GM18870 (cell line): ENCODE measurements around the gene GARRE1.
"Not testable (repeated sequence)": the region's sequence is repeated elsewhere in the genome, so short reads cannot be mapped to it uniquely, and the experiment has no call there.

ENCODE experiments used
- ATAC-seq: cut with Tn5 transposase; IDR thresholded peaks from one replicate; pipeline ENCODE4 v1.9.1; 2021; ENCODE audit warnings: moderate library complexity; ENCODE audit not compliant: unreplicated experiment

The GARRE1 gene

DNA sequence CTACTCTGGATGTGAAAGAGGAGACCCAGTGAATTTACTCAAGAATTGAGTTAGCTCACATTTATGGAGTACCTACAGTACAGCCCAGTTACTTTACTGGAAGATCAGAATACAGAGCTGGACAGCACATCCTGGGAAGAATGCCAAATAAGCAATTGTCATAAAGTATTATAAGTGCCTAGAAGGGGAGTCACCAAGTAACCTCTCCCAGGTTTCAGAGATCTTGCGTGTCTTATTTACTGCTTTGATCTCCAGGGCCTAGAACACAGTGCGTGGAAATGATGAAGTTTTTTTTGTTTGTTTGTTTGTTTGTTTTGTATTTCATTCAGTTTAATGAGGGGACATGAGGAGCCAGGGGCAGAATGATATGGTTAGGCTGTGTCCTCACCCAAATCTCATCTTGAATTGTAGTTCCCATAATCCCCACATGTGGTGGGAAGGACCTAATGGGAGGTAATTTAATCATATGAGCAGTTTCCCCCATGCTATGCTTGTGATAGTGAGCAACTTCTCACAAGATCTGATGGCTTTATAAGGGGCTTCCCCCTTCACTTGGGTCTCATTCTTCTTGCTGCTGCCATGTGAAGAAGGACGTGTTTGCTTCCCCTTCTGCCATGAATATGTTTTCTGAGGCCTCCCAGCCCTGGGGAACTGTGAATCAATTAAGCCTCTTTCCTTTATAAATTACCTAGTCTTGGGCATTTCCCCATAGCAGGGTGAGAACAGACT is 5.2 kb downstream of the GARRE1 start:
- no peak for ATAC-seq

DNA sequence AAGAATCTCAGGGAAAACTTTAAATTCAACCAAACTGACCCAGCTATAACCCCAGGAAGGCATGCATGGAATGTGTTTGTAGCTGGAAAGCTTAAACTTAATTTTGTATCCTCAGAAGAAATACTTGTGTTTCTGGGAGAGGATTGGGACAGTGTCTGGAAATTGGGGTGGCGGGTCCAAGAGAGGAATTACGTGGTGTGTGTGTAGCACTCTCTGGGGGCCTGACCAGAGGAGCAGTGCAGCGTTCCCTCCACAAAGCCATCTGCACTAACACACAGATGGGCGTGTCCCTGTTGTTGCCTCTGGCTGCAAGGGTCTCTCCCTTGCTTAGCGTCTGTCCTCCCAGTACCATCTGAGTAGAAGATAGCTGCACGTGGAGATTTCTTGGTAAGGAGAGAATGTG is 6.4 kb downstream of the GARRE1 start:
- no peak for ATAC-seq

DNA sequence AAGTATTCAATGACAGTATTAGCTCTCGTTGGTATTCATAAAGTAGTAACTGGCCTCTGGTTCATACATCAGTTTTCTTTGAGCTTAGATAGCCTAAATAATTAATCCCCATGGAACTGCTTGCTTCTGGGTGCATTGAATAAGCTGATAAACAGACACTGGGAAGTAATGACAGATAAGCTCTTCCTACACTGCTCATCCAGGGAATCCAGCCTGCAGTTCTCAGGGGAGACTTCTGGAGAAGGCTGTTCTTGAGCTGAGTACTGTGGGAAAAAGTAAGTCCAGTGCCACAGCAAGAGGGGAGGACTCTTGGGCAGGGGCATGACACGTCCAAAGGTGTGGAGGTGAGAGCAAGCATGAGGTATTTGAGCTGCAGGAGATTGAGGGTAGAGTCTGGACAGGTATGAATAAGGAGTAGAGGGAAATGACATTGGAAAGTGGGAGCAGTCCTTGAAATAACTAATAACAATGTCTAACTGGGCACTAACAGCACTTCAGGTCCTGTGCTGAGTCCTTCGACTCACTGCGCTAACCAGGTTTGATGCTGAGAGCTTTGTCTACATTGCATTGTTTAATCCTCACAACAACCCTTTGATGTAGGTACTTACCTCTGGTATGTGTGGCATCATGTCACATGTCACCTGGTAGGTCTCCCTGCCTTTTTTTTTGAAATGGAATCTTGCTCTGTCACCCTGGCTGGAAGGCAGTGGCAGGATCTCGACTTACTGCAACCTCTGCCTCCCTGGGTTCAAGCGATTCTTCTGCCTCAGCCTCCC is 7.2 kb downstream of the GARRE1 start:
- no peak for ATAC-seq

GRCh38 chr19:34263745-34264237 is 9.4 kb downstream of the GARRE1 start:
- ATAC-seq = no peak

- no peak for ATAC-seq
These were observed 10.9 kb downstream of the GARRE1 start for GRCh38 chr19:34265221-34265650.

- ATAC-seq = no peak
These were observed 14.7 kb downstream of the GARRE1 start for GRCh38 chr19:34269081-34269480.

GRCh38 chr19:34269489-34269888 is 15.1 kb downstream of the GARRE1 start:
- ATAC-seq = no peak

DNA sequence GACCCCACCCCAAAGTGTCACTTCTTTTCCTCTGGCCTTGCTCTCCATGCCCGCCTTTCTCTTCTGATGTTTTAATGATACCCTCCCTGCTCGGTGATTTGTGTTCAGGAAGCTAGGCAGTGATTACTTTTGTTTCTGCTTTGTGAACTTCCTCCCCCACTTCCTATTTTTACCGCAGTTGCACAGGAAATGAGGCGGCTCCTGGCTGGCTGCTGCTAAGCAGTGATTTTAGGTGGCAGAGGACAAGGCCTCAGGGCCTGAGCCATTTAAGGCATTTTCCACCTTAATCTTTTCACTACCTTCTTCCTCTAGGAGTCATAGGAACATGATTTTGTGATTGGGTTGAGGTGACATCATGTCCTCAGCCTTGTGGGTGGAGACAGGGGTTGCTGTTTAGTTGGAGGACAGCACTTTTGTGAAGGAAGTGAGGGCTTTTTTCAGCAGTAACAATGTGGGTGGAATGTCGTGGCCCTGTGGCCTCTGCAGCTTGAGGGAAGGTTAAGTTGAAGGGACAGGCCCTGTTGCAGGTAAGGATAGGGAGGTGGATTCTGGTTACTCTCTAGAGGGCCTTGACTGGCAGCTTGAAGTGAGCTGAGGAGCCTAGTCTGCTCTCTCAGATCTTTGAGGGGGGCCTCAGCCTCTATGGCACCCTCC is 15.7 kb downstream of the GARRE1 start:
- ATAC-seq = peak; percentile 54

DNA sequence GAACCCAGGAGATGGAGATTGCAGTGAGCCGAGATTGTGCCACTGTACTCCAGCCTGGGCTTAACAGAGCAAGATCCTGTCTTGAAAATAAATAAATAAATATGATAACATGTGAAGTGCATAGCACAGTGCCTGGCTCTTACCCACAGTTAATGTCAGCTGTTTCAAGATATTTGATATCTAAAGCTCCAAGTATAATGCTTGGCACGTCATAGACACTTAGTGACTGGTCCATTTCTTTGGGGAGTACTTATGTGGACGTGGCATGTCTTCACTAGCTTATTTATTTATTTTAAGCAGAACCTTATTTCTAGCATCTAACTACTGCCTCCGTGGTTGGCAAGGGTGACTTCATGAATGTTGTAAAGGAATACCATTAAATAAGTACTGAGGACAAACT is 18.8 kb downstream of the GARRE1 start:
- no peak for ATAC-seq

DNA sequence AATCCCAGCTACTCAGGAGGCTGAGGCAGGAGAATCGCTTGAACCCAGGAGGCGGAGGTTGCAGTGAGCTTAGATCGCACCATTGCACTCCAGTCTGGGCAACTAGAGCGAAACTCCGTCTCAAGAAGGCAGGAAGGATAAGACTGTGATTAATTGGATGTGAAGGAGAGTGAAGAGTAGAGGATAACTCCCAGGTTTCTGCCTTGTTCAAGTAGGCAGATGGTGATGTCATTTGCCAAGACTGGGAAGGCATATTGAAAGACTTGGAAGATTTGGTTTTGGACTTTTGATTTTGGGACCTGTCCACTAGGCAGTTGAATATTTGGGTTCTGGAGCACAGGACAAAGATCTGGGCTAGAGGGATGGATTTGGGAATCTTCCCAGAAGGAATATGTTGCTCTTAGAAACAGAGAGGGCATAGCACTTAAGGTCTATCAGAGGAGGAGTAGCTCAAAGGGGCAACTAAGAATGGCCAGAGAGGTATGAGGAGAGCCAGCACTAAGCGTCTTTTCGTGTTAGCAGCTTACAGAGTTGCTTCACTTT is 20.0 kb downstream of the GARRE1 start:
- ATAC-seq = no peak

GRCh38 chr19:34274827-34275625 is 20.7 kb downstream of the GARRE1 start:
- no peak for ATAC-seq

DNA sequence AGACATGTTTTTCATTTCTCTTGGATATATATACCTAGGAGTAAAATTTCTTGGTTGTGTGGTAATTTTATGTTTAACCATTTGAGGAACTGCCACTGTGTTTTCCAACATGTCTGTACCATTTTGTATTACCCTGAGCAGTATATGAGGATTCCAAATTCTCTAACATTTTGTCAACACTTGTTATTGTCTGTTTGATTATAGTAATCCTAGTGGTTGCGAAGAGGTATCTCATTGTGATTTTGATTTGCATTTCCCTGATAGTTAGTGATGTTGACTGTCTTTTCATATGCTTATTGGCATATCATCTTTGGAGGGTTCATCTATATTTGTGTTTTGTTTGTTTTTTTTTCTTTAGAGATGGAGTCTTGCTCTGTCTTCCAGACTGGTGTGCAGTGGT is 21.4 kb downstream of the GARRE1 start:
- no peak for ATAC-seq

DNA sequence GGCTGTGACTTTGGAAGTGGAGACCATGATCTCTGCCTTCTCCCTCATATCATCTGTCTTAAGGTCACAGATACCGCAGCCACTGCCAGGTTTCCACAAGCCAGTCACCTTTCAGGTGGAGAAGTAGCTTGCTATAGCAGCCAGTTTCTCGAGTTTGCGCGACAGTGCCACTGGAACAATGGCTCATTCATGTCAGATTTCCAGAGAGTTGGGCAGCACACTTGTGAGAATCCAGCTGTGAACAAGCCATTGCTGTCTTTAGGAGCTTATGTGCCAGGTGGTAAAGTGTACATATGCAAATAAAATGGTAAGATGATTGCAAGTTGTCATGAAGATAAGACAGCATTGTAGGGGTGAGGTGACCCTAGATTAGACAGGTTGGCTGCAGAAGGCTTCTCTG is 22.3 kb downstream of the GARRE1 start:
- ATAC-seq = no peak

- no peak for ATAC-seq
These were observed 22.9 kb downstream of the GARRE1 start for GRCh38 chr19:34277244-34277643.

GRCh38 chr19:34278783-34279182 is 24.4 kb downstream of the GARRE1 start:
- ATAC-seq = no peak

DNA sequence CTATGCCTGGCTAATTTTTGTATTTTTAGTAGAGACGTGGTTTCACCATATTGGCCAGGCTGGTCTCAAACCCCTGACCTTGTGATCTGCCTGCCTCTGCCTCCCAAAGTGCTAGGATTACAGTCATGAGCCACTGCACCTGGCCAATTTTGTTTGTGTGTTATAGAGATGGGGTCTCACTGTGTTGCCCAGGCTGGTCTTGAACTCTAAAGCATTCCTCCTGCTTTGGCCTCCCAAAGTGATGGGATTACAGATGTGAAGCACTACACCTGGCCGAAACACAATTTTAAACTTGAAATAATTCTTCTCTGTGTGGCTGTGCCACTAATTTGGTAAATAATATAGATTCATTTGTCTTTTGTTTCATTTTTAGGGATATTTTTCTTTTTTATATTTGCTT is 27.1 kb downstream of the GARRE1 start:
- not testable (repeated sequence) for ATAC-seq

DNA sequence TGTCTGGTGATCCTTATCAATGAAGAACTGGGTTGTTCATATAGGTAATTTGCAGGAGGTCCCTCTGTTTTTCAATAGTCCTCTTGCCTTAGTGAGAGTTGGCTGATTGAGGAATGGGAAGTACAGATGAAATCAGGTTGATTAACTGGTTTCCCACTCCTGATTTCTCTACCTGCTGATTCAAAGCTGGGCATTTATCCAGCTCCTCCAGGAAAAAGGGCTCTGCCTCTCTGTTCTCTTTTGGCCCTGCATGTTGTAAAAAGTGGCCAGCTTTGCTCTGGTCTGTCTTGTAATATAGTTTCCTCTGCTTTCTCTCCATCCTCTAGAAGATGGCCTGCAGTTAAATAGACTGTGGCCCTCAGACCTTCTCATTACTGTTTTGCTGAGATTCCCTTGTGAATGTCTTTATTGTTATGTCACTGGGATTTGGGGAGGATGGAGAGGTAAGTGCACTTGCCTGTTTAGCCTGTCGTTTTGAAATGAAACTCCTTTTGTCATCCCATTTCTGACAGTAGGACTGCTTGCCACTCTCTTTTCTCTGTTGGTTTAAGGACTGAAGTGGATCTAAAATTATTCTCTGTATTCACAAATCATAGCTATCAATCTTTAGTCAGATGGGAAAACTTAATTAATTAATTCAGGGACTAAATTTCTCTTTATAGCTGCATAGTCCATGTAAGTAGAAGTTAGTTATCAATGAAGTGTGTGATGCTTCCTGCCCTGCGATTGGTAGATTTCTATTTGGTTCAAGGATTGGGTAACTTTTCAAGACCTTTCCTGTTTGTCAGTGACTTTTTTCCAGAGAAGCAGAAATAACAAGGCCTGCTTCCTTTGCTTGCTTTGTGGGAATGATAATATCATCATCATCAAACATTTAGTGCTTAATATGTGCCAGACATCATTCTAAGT is 28.5 kb downstream of the GARRE1 start:
- no peak for ATAC-seq

GRCh38 chr19:34284505-34284904 is 30.2 kb downstream of the GARRE1 start:
- ATAC-seq = no peak

GRCh38 chr19:34287662-34288140 is 33.3 kb downstream of the GARRE1 start:
- ATAC-seq = no peak
